IPS-20b (cell line): ENCODE results near the gene TMEM250.
A peak's percentile ranks its signal among the peaks of the same experiment; 100 is the strongest.

ENCODE experiments used
- H3K27ac ChIP-seq: one replicate; pipeline ENCODE4 v1.5.1; 2013; ENCODE audit warnings: low read length
- H3K27me3 ChIP-seq: 2 replicates; pipeline ENCODE4 v1.6.1; 2013; ENCODE audit warnings: mild to moderate bottlenecking, low read length, inconsistent platforms; ENCODE audit not compliant: insufficient read depth
- H3K36me3 ChIP-seq: 2 replicates; pipeline ENCODE4 v1.6.1; 2013; ENCODE audit warnings: low read depth, mild to moderate bottlenecking, inconsistent platforms, low read length, moderate library complexity; ENCODE audit not compliant: insufficient read depth
- H3K4me1 ChIP-seq: 2 replicates; pipeline ENCODE4 v1.6.1; 2013; ENCODE audit warnings: mild to moderate bottlenecking, control low read depth, inconsistent platforms, low read length, moderate library complexity; ENCODE audit not compliant: insufficient read depth
- H3K4me3 ChIP-seq: 2 replicates; pipeline ENCODE4 v1.5.1; 2013; ENCODE audit warnings: mild to moderate bottlenecking, low read length, inconsistent platforms
- H3K9ac ChIP-seq: 2 replicates; pipeline ENCODE4 v1.6.1; 2013; ENCODE audit warnings: low read depth, mild to moderate bottlenecking, inconsistent platforms, low read length, moderate library complexity
- H3K9me3 ChIP-seq: 2 replicates; pipeline ENCODE4 v1.6.1; 2013; ENCODE audit warnings: mild to moderate bottlenecking, low read depth, low read length, inconsistent platforms; ENCODE audit not compliant: insufficient read depth

Gene TMEM250

GRCh38 chr9:136095070-136096058 is 23.3 kb downstream of the TMEM250 start, which contains the start of gene NACC2:
TSS of gene NACC2 (minus strand) at chr9:136095289. CDS start at chr9:136050521, 44,768 bp downstream.
- Histone ChIP-seq H3K27ac (no peak within 1 kb of the TSS), H3K9me3 (no peaks in the 10 kb centered on the region), H3K4me3 (peak within 1 kb of the TSS; percentile 60), H3K27me3 (peaks cover 40% of the 10 kb centered on the region), H3K4me1 (peaks cover 8% of the 10 kb centered on the region), H3K36me3 (no peaks in the 10 kb centered on the region), H3K9ac (0 out of 2 replicates have a peak within 1 kb of the TSS, but pooled peaks have one; percentile 27)

- Histone ChIP-seq H3K4me3 (peak overlapping the region; percentile 60), H3K9ac (0 out of 2 replicates have a peak overlapping the region, but pooled peaks have one; percentile 27), H3K36me3 (no peaks in the 10 kb centered on the region), H3K27ac (no peak overlapping the region), H3K27me3 (peaks cover 40% of the 10 kb centered on the region), H3K4me1 (peaks cover 9% of the 10 kb centered on the region), H3K9me3 (no peaks in the 10 kb centered on the region)
These were observed 24.4 kb downstream of the TMEM250 start for GRCh38 chr9:136093995-136094881.

- Histone ChIP-seq H3K27ac (no peak overlapping the region), H3K4me1 (peaks cover 9% of the 10 kb centered on the region), H3K27me3 (peaks cover 40% of the 10 kb centered on the region), H3K9ac (no peak overlapping the region), H3K9me3 (no peaks in the 10 kb centered on the region), H3K4me3 (peak overlapping the region; percentile 60), H3K36me3 (no peaks in the 10 kb centered on the region)
These were observed 25.2 kb downstream of the TMEM250 start for GRCh38 chr9:136093346-136093986.

GRCh38 chr9:136092741-136093140 is 25.9 kb downstream of the TMEM250 start:
- Histone ChIP-seq H3K27me3 (peaks cover 38% of the 10 kb centered on the region), H3K9ac (no peak overlapping the region), H3K4me1 (peaks cover 9% of the 10 kb centered on the region), H3K36me3 (no peaks in the 10 kb centered on the region), H3K9me3 (no peaks in the 10 kb centered on the region), H3K27ac (no peak overlapping the region), H3K4me3 (no peak overlapping the region)

- no peak overlapping the region for H3K4me3 ChIP-seq
- H3K9ac ChIP-seq = no peak overlapping the region
- no peak overlapping the region for H3K27ac ChIP-seq
- peaks cover 34% of the 10 kb centered on the region for H3K27me3 ChIP-seq
- H3K9me3 ChIP-seq = no peaks in the 10 kb centered on the region
- H3K36me3 ChIP-seq = no peaks in the 10 kb centered on the region
- H3K4me1 ChIP-seq = peaks cover 9% of the 10 kb centered on the region
These were observed 26.4 kb downstream of the TMEM250 start for GRCh38 chr9:136092353-136092650.

GRCh38 chr9:136091582-136092352 is 26.9 kb downstream of the TMEM250 start:
- Histone ChIP-seq H3K4me3 (no peak overlapping the region), H3K4me1 (peaks cover 13% of the 10 kb centered on the region), H3K27me3 (peaks cover 30% of the 10 kb centered on the region), H3K27ac (no peak overlapping the region), H3K9me3 (no peaks in the 10 kb centered on the region), H3K36me3 (no peaks in the 10 kb centered on the region), H3K9ac (no peak overlapping the region)

GRCh38 chr9:136090768-136091581 is 27.7 kb downstream of the TMEM250 start:
- no peaks in the 10 kb centered on the region for H3K36me3 ChIP-seq
- H3K9ac ChIP-seq = no peak overlapping the region
- H3K27ac ChIP-seq = no peak overlapping the region
- H3K27me3 ChIP-seq = peaks cover 22% of the 10 kb centered on the region
- H3K4me3 ChIP-seq = no peak overlapping the region
- H3K9me3 ChIP-seq = no peaks in the 10 kb centered on the region
- H3K4me1 ChIP-seq = peaks cover 13% of the 10 kb centered on the region

GRCh38 chr9:136090056-136090735 is 28.5 kb downstream of the TMEM250 start:
- H3K27ac ChIP-seq = no peak overlapping the region
- no peak overlapping the region; the same call in 1 of the 2 replicates for H3K9ac ChIP-seq
- H3K4me1 ChIP-seq = peaks cover 13% of the 10 kb centered on the region
- H3K9me3 ChIP-seq = no peaks in the 10 kb centered on the region
- no peaks in the 10 kb centered on the region for H3K36me3 ChIP-seq
- H3K27me3 ChIP-seq = peaks cover 18% of the 10 kb centered on the region
- H3K4me3 ChIP-seq = no peak overlapping the region

- Histone ChIP-seq H3K27ac (no peak overlapping the region), H3K9me3 (no peaks in the 10 kb centered on the region), H3K27me3 (peaks cover 18% of the 10 kb centered on the region), H3K4me1 (peaks cover 13% of the 10 kb centered on the region), H3K4me3 (no peak overlapping the region), H3K9ac (no peak overlapping the region), H3K36me3 (no peaks in the 10 kb centered on the region)
These were observed 29.0 kb downstream of the TMEM250 start for GRCh38 chr9:136089697-136090045.
